ENCODE data around the gene CCDC182.

The CCDC182 gene

GRCh38 chr17:57745242-57745641, at the start of gene CCDC182:
TSS of gene CCDC182 (minus strand) at chr17:57745299. CDS start at chr17:57745272, 27 bp downstream.
- no peak for DNase-seq (ENCODE audit: low read depth in 2 of 2)

- DNase-seq (ENCODE audit: low read depth in 2 of 2), result no peak
Measured at GRCh38 chr17:57794841-57795240, 49.7 kb upstream of the CCDC182 start.

DNA sequence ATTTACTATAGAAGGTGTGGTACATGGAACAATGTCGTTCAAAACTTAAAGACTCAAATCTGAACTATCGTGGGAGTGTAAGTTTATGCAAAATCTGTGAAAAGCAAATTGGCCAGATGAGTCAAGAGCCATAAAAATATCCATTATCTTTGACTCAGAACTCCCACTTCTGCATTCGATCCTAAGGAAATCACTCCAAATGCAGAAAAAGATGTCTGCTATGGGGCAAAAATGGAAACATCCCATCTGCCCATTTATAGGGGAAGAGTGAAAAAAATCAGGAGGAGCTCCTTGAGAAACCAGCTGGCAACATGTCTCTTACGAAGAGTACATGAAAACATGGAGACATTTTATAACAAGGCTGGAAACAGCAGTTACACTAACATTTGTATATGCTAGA, 43.6 kb upstream of the CCDC182 start:
- DNase-seq (ENCODE audit: low read depth in 2 of 2), result no peak

DNA sequence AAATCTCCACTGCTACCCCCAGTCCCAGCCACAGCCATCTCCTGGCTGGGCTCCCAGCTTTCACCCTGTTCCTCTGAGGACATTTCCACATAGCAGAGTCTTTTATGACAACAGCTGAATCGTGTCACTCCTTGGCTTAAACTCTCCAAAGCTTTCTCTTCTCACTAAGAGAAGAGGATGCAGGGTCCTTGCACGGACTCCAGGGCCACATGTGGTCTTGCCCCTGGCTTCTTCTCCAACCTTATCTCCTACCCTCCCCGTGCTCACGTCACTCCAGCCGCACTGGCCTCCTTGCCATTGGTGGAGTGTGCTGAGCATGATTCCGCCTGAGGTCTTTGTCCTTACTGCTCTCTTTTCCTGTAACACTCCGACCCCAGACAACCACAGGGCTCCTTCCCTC, 39.9 kb upstream of the CCDC182 start:
- DNase-seq (ENCODE audit: low read depth in 2 of 2), result no peak

DNA sequence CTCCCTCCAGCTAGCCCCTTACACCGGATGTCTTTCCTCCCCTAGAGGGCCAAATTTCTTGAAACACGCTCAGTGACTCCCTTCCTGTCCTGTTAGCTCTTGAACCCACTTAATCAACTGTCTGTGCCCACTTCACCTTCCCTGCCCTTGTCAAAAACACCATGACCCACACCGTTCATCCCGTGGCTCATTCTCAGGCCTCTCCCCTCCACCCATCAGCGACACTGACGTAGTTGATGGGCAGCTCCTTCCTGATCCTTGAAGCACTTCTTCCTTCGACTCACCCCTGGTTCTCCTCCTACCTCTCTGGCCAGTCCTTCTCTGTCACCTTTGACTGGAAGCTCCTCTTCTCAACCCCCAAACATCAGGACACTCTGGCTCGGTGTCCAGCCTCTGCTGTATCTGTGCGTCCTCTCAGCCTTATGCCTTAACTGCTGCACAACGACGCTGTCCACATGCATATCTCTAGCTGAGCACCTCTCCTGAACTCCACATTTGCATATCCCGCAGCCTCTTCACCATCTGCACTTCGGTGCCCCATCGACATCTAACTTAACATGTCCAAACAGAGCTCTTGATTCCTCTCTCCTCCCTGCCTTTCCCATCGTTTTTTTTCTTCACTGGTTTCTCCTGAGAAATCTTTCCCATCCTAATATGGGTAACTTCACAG, 39.3 kb upstream of the CCDC182 start:
- DNase-seq (ENCODE audit: low read depth in 2 of 2), result no peak

DNA sequence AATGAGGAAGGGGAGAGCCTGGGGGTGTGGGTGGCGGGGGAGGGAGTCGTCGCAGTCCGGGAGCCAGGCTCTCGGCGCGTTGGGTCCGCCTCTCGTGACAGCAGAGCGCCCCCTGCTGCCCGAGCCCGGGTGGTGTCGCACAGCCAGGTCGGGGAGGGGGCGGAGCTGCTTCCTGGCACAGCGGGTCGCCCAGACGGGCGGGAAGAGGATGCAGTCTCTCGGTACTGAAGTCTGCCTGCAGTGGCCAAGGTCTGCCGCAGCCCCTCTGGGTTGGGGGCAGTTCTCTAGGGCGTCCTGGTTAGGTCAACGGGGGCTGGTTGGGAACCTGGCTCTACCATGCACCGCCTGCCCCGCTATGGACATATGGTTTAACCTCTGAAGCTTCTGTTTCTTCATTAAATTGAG, 38.2 kb upstream of the CCDC182 start:
- peak; percentile 28 to 39 for DNase-seq (ENCODE audit: low read depth in 2 of 2)

DNA sequence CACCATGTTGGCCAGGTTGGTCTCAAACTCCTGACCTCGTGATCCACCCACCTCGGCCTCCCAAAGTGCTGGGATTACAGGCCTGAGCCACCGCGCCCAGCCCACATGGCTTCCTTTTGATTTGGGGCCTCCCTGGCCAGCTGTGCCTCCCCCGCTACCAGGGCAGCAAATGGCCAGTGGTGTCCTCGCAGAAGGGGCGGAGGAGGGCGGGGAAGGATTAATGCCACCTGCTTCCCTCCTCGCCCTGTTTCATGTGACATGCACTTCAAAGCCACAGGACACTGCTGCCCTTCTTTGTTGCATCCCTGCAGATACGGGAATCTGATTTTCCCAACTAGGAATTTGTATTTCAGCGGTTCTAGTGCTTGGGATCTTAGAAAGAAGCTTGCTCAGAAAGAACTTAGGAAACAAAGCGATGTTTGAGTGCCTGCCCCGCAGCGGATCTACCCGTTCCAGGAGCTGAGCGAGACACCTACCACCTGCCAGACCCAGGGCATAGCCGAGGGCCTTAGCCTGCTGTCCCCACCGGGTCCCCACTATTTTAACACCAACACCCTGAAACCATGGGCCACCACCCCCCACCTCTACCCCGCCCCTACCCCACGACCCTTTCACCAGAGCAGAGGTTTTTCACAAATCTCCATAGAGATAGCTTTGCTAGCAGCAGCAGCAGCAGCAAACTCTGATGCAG, 37.7 kb upstream of the CCDC182 start:
- no peak for DNase-seq (ENCODE audit: low read depth in 2 of 2)

DNA sequence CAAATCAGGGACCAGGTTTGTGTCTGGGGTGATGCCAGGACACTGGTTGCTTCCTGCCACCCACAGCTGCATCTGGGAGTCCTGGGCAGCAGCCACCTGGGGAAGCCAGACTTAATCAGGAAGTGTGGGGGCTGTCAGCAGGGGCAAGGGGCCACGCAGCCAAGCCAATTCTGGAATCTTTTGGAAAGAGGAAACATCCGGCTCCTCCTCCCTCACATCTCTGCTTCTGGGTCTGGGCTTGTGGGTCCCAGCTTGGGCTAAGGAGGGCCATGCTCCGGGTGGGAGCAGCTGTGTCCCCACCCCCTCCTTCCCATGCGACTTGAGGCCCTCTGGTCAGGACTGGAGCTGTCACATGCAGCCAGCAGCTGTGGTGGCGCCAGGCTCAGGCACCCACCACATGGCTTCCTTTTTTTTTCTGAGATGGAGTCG, 37.0 kb upstream of the CCDC182 start:
- DNase-seq (ENCODE audit: low read depth in 2 of 2), result no peak

DNA sequence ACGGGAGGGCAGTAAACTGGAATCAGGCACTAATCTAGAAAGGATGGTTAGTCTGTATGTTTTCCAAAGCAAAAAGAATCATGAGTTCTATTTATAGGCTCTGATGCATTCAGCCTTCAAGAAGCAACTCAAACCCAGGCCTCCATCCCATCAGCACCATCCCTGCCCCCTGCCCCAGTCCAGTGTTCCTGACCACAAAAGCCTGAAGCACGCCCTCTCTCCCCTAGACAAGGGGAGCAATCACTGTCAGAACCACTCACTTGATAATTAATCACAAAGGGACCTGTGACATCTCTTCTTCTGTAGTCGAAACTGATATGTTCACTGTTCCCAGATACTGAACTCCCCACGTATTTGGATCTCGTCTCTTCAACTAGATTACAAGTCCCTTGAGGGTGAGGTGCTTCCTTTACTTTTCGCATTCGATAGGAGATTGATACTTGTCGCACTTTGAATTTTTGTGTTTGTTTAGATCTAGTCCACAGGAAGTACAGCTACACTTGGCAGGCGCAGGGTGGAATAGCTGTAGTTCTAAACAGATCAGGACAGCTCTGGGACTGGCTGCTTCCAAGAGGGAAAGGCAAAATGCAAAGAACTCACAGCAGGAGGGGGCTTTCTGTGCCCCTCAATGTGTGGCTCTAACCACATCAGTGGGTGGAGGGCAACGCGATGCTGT, 36.4 kb upstream of the CCDC182 start:
- no peak for DNase-seq (ENCODE audit: low read depth in 2 of 2)

- no peak for DNase-seq (ENCODE audit: low read depth in 2 of 2)
Measured at GRCh38 chr17:57779706-57780105, 34.6 kb upstream of the CCDC182 start.

DNA sequence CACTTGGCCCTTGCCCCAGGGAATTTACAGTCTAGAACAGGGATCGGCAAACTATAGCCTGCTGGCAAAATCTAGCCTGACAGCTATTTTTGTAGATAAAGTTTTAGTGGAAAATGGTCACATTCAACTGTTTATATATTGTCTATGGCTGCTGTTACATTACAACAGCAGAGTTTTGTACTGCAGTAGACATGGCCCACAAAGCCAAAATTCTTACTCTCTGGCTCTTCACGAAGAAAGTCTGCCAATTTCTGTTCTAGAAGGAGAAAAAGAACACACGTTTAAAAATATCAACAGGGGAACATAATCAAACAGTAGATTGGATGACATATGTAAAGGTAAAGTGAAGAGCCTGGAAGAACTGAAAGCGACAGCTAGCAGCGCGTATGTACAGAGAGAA, 33.2 kb upstream of the CCDC182 start:
- no peak for DNase-seq (ENCODE audit: low read depth in 2 of 2)

DNA sequence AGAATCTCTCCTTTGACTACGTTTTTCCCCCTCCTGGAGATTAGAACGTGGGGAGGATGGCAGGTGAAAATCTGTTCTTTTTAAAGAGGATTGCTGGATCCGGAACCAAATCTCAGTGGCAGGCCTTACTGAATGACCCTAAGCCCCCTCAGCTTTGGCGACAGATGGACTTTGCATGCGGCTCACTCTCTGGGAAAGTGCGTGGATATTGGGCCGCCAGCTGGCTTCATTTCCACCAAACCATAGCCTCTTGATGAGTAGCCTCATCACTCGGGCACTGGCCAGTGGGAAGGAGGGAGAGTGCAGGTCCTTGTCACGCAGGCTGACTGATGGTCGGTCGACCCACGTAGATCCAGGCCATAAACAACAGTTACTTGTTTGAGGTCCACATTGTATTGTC, 31.3 kb upstream of the CCDC182 start:
- DNase-seq (ENCODE audit: low read depth in 2 of 2), result no peak

GRCh38 chr17:57774872-57775271, 29.8 kb upstream of the CCDC182 start:
- no peak for DNase-seq (ENCODE audit: low read depth in 2 of 2)

DNA sequence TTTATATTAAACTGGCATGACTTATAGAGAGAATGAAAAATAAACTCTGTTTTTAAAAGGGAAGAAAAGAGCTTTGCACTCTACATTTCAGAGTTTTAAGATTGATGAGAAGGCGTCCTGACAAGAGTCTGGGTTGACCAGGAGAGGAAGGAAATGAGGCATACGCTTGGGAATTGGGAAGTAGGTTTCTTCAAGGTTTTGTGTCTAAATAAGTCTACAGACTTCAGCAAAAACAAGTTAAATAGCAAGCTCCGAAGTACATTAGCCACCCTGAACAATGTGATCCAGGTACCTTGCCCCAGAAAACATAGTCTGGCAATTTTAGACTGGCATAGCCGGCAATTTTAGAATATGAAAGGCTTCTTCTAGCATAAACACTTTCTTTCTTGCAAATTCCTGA, 28.5 kb upstream of the CCDC182 start:
- no peak for DNase-seq (ENCODE audit: low read depth in 2 of 2)

GRCh38 chr17:57772774-57773173, 27.7 kb upstream of the CCDC182 start:
- DNase-seq (ENCODE audit: low read depth in 2 of 2), result no peak

DNA sequence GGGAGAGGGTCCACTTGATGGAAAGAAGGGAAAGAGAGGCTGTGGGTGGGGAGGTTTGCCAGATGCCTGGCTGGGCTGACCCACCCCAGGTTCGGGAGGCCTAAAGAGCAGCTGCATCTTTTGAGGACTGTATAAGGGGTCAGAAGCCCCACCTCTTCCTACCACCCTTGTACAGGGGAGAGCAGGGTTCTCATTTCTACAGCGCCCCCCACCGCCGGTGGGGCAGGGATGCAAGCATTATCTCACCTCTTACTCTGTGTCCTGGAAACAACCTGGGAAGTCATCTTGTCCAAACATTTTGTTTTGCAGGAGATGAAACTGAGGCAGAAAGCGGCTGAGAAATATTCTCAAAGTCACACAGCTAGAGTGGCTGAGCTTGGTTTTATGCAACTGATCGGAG, 22.5 kb upstream of the CCDC182 start:
- DNase-seq (ENCODE audit: low read depth in 2 of 2), result no peak

DNA sequence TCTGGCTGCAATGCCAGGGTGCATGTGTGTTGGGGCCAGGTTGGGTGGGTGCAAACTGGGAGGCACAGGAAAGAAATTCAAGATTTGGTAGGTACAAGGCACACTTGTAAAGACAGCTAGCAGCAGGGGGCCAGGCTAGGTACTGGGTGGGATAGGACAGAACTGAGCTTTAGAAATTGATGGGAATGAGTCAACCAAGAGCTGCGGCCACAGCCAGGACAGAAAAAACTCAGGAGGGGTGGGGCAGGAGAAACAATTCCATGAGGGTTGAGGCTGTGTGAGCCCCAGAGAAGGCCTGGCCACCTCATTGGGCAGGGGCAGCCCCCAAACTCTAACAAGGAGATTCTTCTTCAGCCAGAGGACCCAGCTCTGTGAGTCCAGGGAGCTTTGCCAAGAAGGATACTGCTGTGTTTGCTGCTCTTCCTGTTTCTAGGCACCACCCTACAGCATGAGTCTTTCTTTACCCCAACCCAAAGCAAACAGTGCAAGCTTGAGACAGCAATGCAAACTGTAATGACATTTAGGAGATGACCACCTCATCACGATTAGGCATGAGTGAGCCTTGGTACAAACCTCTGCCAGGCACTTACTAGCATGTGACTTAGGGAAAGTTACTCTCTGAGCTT, 21.3 kb upstream of the CCDC182 start:
- DNase-seq (ENCODE audit: low read depth in 2 of 2), result no peak

GRCh38 chr17:57762452-57763395, 17.6 kb upstream of the CCDC182 start:
- DNase-seq (ENCODE audit: low read depth in 2 of 2), result no peak

- no peak for DNase-seq (ENCODE audit: low read depth in 2 of 2)
Measured at GRCh38 chr17:57761887-57762286, 16.8 kb upstream of the CCDC182 start.

GRCh38 chr17:57760046-57760445, 14.9 kb upstream of the CCDC182 start:
- no peak for DNase-seq (ENCODE audit: low read depth in 2 of 2)

GRCh38 chr17:57758654-57759053, 13.6 kb upstream of the CCDC182 start:
- no peak for DNase-seq (ENCODE audit: low read depth in 2 of 2)

Measured in stimulated activated CD8-positive, alpha-beta memory T cell treated with anti-CD3 and anti-CD28 coated beads, Interleukin-15, amount 100 ng/mL, for 4 hours (primary cell).